Right lobe of liver (tissue), 6 donors: ENCODE measurements around the gene ZNF646. TPM values are rescaled to one million over a fixed set of nuclear protein-coding genes. Genes with fewer than 3 reads are reported as not detected.

ENCODE experiments used
- ATAC-seq, 4 donors: fragments of 200-7000 bp; cut with Tn5 transposase; one replicate each; pipeline ENCODE4 v1.9.1; 2020; ENCODE audit warnings: mild to moderate bottlenecking in 4 of 4, moderate library complexity in 4 of 4
- DNase-seq, 3 donors: peaks; one replicate each; pipeline ENCODE4 v3.0.0-alpha.2; 2020
- H3K27ac ChIP-seq, 3 donors: fragments of 200-600 bp; one replicate each; pipeline ENCODE4 v1.8.0; 2022
- H3K27me3 ChIP-seq, 2 donors: fragments of 200-600 bp; one replicate each; pipeline ENCODE4 v1.8.0; 2022
- H3K36me3 ChIP-seq, 4 donors: fragments of 200-600 bp; sonication (generic) in 1 of 4; one replicate each; pipeline versions ENCODE4 v1.5.1 to v1.8.0; 2017 to 2022; ENCODE audit warnings: control low read depth in 1 of 4
- H3K4me1 ChIP-seq, 4 donors: fragments of 200-600 bp; sonication (generic) in 1 of 4; one replicate each; pipeline versions ENCODE4 v1.5.1 to v1.8.0; 2017 to 2022; ENCODE audit warnings: control low read depth in 1 of 4
- H3K4me3 ChIP-seq, 3 donors: fragments of 200-600 bp; one replicate each; pipeline ENCODE4 v1.8.0; 2022
- H3K9me3 ChIP-seq, 4 donors: fragments of 200-600 bp; sonication (generic) in 1 of 4; one replicate each; pipeline versions ENCODE4 v1.5.1 to v1.8.0; 2017 to 2022; ENCODE audit warnings: control low read depth in 1 of 4
- CTCF ChIP-seq, 4 donors: fragments of 200-600 bp in 3 of 4; fragments of 450-650 bp in 1 of 4; IDR thresholded peaks; one replicate each; pipeline versions ENCODE4 v1.5.1 to v1.8.0; 2016 to 2022; ENCODE audit warnings: antibody characterized with exemption in 4 of 4, mild to moderate bottlenecking in 2 of 4
- POLR2A ChIP-seq: fragments of 450-650 bp; IDR thresholded peaks from one replicate; pipeline ENCODE4 v1.6.1; 2017; ENCODE audit warnings: antibody characterized with exemption, mild to moderate bottlenecking
- WGBS: methylation state at CpG from one replicate; pipeline ENCODE4 v1.1.6; 2018; ENCODE audit warnings: low coverage, low lambda C conversion rate; ENCODE audit not compliant: insufficient coverage; ENCODE audit errors: missing lambda C conversion rate; 5-methylcytosine and 5-hydroxymethylcytosine counted together
- intact Hi-C, 2 donors: fragments of 100-400 bp; cut with DNase I; formaldehyde crosslinking; loops; one replicate each; pipeline versions ENCODE4 v1.11.2 to v1.14.1; 2022
- total RNA-seq, 6 experiments: library from RNA; depleted of rRNA in 2 of 6; stranded (reverse); fragments of >200 nt in 2 of 6; fragmentation: NEBNext Ultra II Directional in 3 of 6; extraction: Animal tissue kit (Norgen Biotek cat#: 25700) in 3 of 6; gene quantifications; one replicate each; pipeline versions ENCODE4 v1.1.0 to v1.2.4, GENCODE V29; 2016 to 2023
- donor health status: DM: no; HTN: yes; CAD: no.
- donor health status: DM: no; HTN: no; CAD: no.
- donor health status: DM: no; HTN: no; CAD: no.
- donor health status: DM: no; HTN: yes; CAD: no.
- donor health status: DM: no; HTN: yes; CAD: no.

The ZNF646 gene
- total RNA-seq, 6 experiments from 2014 or later = 4.2 to 5.0 (median 4.5) TPM

GRCh38 chr16:31083081-31083480 lies 8.9 kb downstream of the ZNF646 start:
- TF ChIP-seq CTCF (IDR thresholded peaks at IDR 0.05) = no peak
- TF ChIP-seq POLR2A = no peak
- Histone ChIP-seq H3K27ac (no peak overlapping the region), H3K27me3 (no peaks in the 10 kb centered on the region), H3K4me3 (no peak overlapping the region), H3K4me1 (no peaks in the 10 kb centered on the region), H3K36me3 (peaks cover 0 to 45% (median 19%) of the 10 kb centered on the region in 4 donors), H3K9me3 (no peaks in the 10 kb centered on the region)
- no peak for DNase-seq
- no peak for ATAC-seq
- WGBS = 57% methylated on average over 7 of the region's 9 CpGs
- intact Hi-C loops = loop anchor here in 1 of 2 donors (10.0 kb wide), 1 partner anchor 98 kb away; the partner anchor contains the start of gene HSD3B7

- intact Hi-C loops = loop anchor here in 1 of 2 donors (10.0 kb wide), 1 partner anchor 99 kb away; the partner anchor contains the start of gene HSD3B7
- ATAC-seq (no peak), DNase-seq (no peak)
Measured at GRCh38 chr16:31083556-31083955, 9.3 kb downstream of the ZNF646 start.

GRCh38 chr16:31083981-31084380 lies 9.8 kb downstream of the ZNF646 start:
- no peak for ATAC-seq
- H3K36me3 ChIP-seq = peaks cover 0 to 43% (median 21%) of the 10 kb centered on the region in 4 donors

More at GRCh38 chr16:31083556-31083955, 9.3 kb downstream of the ZNF646 start:
- TF ChIP-seq POLR2A (no peak), CTCF (IDR thresholded peaks at IDR 0.05) (no peak)
- Histone ChIP-seq H3K9me3 (no peaks in the 10 kb centered on the region), H3K36me3 (peaks cover 0 to 47% (median 19%) of the 10 kb centered on the region in 4 donors), H3K27ac (no peak overlapping the region), H3K27me3 (no peaks in the 10 kb centered on the region), H3K4me1 (no peaks in the 10 kb centered on the region), H3K4me3 (no peak overlapping the region)
- WGBS = 86% methylated on average over 3 of the region's 5 CpGs

GRCh38 chr16:31084584-31085302 lies 10.5 kb downstream of the ZNF646 start:
- TF ChIP-seq CTCF (IDR thresholded peaks at IDR 0.05) (no peak), POLR2A (no peak)
- DNase-seq (peak in 2 of 3 donors; percentile 30 to 51), ATAC-seq (peak in 2 of 4 donors; percentile 3)
- H3K27me3 ChIP-seq = no peaks in the 10 kb centered on the region
- no peak overlapping the region for H3K27ac ChIP-seq
- intact Hi-C loops = loop anchor here in 1 of 2 donors (10.0 kb wide), 1 partner anchor 100 kb away; the partner anchor contains the start of gene HSD3B7
- no peaks in the 10 kb centered on the region for H3K4me1 ChIP-seq
- no CpG with 5 or more reads among the region's 16 CpGs for WGBS
- H3K4me3 ChIP-seq = no peak overlapping the region
- H3K9me3 ChIP-seq = no peaks in the 10 kb centered on the region
- H3K36me3 ChIP-seq = peaks cover 0 to 48% (median 27%) of the 10 kb centered on the region in 4 donors

More at GRCh38 chr16:31083981-31084380, 9.8 kb downstream of the ZNF646 start:
- Histone ChIP-seq H3K4me3 (no peak overlapping the region), H3K27me3 (no peaks in the 10 kb centered on the region), H3K4me1 (no peaks in the 10 kb centered on the region), H3K9me3 (no peaks in the 10 kb centered on the region), H3K27ac (no peak overlapping the region)
- TF ChIP-seq POLR2A (no peak), CTCF (IDR thresholded peaks at IDR 0.05) (no peak)
- intact Hi-C loops = loop anchor here in 1 of 2 donors (10.0 kb wide), 1 partner anchor 99 kb away; the partner anchor contains the start of gene HSD3B7
- DNase-seq = peak in 1 of 3 donors; percentile 14
- WGBS = 100% methylated on average over 1 of the region's 13 CpGs
